Limb (tissue), 2 donors: Measurements from ENCODE around the gene ZNRF3.
"Not testable (repeated sequence)": the region's sequence is repeated elsewhere in the genome, so short reads cannot be mapped to it uniquely, and the experiment has no call there.

Source experiments
- DNase-seq, 2 donors: peaks; one replicate each; pipeline ENCODE4 v3.0.0-alpha.2; 2016; ENCODE audit errors: extremely low spot score in 2 of 2

The ZNRF3 gene

GRCh38 chr22:28931844-28932567 is 48.6 kb downstream of the ZNRF3 start:
- DNase-seq: no peak

- DNase-seq: no peak
Measured at GRCh38 chr22:28933321-28933720, 49.9 kb downstream of the ZNRF3 start.

- no peak for DNase-seq
Measured at GRCh38 chr22:28934026-28934425, 50.7 kb downstream of the ZNRF3 start.

DNA sequence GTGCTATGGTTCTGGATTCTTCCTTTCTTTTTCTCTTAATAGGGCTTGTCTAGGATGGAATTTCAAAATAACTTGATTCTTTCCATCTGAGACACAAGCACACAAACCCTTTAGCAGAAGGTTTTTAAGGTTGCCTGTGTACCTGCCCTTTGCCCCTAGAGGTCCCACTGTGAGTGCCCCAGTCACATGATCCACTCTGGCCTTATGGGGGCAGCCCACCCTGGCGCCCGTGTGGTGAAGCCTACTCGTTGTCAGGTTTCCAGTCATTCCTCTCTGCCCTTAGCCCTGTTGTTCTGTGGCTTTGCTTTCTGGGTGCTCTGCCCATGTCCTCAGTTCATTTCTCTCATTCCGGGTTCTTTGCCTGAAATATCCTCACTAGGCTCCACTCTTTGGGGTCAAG is 51.8 kb downstream of the ZNRF3 start:
- DNase-seq: no peak

GRCh38 chr22:28935713-28936112 is 52.3 kb downstream of the ZNRF3 start:
- no peak for DNase-seq

DNA sequence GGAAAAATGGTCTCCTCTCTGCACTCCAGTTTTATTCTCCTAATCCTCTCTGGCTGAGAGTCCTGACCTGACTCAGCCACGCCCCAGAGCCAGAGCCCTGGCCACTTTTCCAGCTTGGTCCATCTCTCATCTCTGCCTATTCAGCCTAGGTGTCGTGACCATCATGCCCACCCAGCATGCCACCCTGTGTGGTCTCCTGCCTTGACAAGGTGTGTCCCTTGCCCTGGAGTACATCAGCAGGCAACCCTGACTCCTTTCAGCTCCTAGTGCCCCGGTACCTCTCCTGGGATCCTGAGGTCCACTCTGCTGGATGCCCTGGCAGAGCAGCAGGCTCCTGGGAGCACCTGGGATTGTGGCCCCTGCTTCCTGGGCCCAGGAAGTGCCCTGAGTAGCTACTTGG is 52.8 kb downstream of the ZNRF3 start:
- DNase-seq: no peak

DNA sequence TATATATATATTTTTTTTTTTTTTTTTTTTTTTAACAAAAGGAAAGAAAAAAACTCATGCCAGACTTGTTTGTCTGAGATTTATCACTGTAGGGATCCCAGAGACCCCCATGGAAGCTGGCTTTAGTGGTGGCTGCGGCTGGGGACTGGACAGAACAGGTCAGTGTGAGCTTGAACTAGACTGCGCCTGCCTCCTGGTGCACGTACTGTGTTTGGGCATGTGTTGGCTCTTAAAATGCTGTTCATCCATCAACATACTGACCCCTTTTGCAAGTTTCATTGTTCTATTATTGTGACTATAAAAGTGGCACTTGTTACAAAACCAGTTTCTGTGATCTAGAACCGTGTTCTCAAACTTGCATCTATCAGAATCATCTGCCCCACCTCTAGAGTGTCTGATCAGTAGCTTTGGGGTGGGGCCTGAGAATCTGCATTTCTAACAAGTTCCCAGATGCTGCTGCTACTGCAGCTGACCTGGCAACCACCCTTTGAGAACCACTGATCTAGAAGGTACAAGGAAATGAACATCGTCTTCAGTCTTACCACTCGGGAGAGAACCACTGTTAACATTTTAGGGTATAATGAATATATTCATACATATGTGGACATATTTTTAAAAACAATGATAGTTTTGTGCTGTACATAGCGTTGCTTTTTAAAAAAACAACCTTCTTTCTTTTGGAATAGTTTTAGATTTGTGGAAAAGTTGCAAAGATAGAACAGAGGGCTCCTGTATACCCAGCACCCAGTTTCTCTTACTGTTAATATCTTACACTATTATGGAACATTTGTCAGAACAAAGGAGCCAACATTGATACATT is 54.0 kb downstream of the ZNRF3 start:
- DNase-seq: no peak

DNA sequence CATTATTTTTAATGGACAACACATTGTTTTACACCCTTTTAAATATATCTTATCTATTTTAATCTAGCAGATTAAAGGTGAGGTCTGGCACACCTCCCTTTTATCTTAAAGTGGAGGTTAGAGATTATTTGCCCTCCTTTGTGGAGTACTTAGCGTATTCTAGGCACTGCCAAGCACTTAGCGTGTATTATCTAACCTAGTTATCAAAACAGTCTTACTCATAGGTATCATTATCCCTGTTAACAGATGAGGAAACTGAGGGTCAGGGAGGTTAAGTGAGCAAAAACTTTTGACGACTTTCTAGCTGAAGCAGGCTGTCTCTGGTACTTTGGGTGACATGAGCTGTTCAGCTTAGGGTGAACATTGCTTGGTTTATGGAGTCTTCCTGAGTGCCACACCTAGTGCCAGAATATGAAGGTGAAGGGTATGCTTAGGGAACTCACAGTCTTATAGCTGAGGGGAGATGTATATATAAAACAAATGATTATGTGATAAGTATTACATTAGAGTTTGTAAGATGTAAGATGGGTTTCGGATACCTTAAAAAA is 55.0 kb downstream of the ZNRF3 start:
- no peak for DNase-seq

DNA sequence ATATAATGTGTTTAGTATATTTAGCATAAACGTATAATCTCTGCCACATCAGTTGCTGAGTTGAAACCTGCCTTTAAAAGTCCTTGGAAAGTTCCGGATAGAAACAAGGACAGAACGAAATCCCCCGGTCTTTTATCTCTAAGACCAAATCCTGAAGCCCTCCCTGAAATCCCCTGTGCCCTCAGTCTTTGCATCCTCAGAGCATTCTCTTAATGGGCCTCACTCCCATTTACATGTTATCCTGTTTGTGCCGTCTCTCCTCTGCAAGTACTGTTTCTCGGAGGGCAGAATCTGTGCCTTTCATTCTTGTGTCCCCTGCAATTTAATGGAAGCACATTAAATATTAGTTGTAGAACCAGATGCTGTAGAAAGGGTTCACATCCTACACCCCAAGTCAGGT is 56.0 kb downstream of the ZNRF3 start:
- no peak for DNase-seq

- DNase-seq: no peak
Measured at GRCh38 chr22:28939932-28940331, 56.6 kb downstream of the ZNRF3 start.

DNA sequence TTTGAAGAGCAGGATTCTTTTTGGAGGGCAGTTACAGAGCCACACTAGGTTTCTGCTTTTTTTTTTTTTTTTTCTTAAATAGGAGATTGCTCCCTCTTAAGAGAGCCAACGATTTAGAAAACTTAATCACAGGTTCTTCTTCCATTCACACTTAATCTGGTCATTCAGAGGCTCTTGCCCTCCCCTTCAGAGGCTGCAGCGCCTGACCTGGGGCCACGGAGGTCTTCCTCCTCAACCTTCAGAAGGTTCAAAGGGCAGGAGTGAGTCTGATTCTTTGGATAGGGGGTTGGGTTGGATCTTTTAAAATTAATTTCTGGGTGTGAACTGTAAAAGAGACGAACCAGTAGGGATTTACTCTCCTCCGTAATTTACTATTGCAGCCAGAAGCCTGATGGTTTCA is 57.1 kb downstream of the ZNRF3 start:
- no peak for DNase-seq

GRCh38 chr22:28942333-28942732 is 59.0 kb downstream of the ZNRF3 start:
- DNase-seq: no peak

- DNase-seq: peak in 1 of 2 donors; percentile 53
Measured at GRCh38 chr22:28942801-28943500, 59.6 kb downstream of the ZNRF3 start.

DNA sequence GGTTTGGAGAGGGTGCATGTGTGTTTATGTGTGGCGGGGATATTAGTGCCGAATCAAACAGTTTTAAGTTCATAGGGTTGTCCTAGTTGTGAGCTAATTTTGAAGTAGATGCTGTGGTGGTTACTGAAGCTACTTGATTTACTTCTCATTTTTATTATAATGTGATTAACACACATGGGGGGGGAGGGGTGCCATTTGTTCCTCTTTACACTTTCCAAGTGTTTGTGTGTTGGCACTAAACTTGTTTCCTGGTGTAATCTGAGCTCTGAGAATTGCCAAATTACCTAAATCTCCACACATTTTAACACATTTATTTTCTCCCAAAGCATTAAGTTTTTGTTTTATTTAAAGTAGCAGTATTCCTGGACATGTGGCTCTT is 60.1 kb downstream of the ZNRF3 start:
- no peak for DNase-seq

- no peak for DNase-seq
Measured at GRCh38 chr22:28947125-28947524, 63.8 kb downstream of the ZNRF3 start.

- no peak for DNase-seq
Measured at GRCh38 chr22:28948424-28948823, 65.1 kb downstream of the ZNRF3 start.

DNA sequence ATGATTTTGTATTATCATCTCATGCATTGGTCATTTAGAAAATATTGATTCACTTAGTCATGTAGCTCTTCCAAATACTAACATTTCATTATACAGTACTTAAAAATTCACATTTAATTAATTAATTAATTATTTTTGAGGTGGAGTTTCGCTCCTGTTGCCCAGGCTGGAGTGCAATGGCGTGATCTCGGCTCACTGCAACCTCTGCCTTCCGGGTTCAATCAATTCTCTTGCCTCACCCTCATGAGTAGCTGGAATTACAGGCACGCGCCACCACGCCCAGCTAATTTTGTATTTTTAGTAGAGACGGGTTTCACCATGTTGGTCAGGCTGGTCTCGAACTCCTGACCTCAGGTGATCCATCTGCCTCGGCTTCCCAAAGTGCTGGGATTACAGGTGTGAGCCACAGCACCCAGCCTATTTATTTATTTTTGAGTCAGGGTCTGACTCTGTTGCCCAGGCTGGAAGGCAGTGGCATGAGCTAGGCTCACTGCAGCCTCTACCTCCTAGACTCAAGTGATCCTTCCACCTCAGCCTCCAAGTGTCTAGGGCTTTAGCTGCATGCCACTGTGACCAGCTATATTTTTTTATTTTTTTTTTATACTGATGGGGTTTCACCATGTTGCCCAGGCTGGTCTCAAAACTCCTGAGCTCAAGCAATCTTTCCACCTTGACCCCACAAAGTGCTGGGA is 65.6 kb downstream of the ZNRF3 start:
- DNase-seq: not testable (repeated sequence)

DNA sequence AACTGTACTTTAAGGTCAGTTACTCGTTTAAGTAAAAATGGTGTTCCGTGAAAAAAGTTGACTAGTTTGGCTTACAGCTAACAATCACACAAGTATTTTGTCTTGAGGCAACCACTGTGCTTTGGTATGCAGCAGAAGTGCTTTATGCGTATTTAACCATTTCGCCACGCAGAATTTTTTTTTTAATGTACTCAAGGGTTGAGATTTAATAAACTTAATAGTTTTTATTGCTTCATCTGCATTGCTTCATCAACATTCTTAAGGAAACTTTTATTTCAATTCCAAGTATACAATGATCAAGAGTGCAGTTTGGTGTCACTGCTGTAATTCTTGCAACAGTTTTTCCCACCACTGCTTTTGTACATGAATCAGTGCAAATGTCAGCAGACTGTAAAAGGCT is 66.4 kb downstream of the ZNRF3 start:
- no peak for DNase-seq

GRCh38 chr22:28950617-28951411 is 67.4 kb downstream of the ZNRF3 start:
- peak; percentile 36 to 42 for DNase-seq

DNA sequence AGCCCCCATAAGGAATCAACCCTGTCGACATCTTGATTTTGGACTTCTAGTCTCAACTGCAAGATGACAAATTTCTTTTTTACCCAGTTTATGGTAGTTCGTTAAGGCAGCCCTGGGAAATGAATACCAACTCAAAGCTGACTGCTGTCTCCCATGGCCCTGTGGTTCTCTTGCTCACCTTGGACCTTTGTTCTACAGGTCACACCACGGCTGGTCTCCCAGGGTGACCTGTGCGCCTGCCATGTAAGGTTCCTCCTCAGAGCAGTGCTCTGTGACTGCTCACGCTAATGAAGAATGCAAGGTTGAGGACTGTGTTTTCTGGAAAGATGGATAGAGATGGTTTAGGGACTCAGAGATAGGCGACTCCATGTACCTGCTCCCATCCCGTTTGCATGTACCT is 68.2 kb downstream of the ZNRF3 start:
- no peak for DNase-seq
